Tibial artery (tissue), 4 donors: ENCODE results near the gene CYP4F2.
"Not testable (repeated sequence)": the region's sequence is repeated elsewhere in the genome, so short reads cannot be mapped to it uniquely, and the experiment has no call there.

Experiments
- DNase-seq, 2 donors: peaks; one replicate each; pipeline ENCODE4 v3.0.0-alpha.2; 2019
- H3K27ac ChIP-seq, 2 donors: fragments of 200-600 bp; sonication (generic) in 1 of 2; 1 replicate in 1 of 2; 2 replicates in 1 of 2; pipeline ENCODE4 v1.5.1; 2018 to 2019; ENCODE audit warnings: mild to moderate bottlenecking in 1 of 2
- H3K27me3 ChIP-seq, 2 donors: fragments of 200-600 bp; sonication (generic) in 1 of 2; one replicate each; pipeline versions ENCODE4 v1.5.1 to v1.6.0; 2016 to 2019
- H3K36me3 ChIP-seq, 3 donors: fragments of 200-600 bp; sonication (generic) in 2 of 3; one replicate each; pipeline ENCODE4 v1.5.1; 2016 to 2019; ENCODE audit warnings: mild to moderate bottlenecking in 2 of 3
- H3K4me1 ChIP-seq, 4 donors: fragments of 200-600 bp; sonication (generic) in 2 of 4; 1 replicate in 3 of 4; 2 replicates in 1 of 4; pipeline ENCODE4 v1.5.1; 2016 to 2019
- H3K4me3 ChIP-seq, 2 donors: fragments of 200-600 bp; sonication (generic) in 1 of 2; 1 replicate in 1 of 2; 2 replicates in 1 of 2; pipeline ENCODE4 v1.5.1; 2018 to 2019; ENCODE audit warnings: mild to moderate bottlenecking in 2 of 2
- H3K9me3 ChIP-seq, 3 donors: fragments of 200-600 bp; sonication (generic) in 1 of 3; one replicate each; pipeline ENCODE4 v1.5.1; 2016 to 2019
- intact Hi-C: fragments of 100-400 bp; cut with DNase I; formaldehyde crosslinking; loops from one replicate; pipeline ENCODE4 v1.15.0; 2023; ENCODE audit warnings: low total_unique reads
- TF ChIP-seq, protein P1 (sequence below), 2 experiments: fragments of 200-600 bp in 1 of 2; fragments of 450-650 bp in 1 of 2; IDR thresholded peaks; one replicate each; pipeline ENCODE4 v1.5.1; 2017 to 2019; ENCODE audit warnings: antibody characterized with exemption in 2 of 2, mild to moderate bottlenecking in 1 of 2, moderate library complexity in 1 of 2

CYP4F2 gene

DNA sequence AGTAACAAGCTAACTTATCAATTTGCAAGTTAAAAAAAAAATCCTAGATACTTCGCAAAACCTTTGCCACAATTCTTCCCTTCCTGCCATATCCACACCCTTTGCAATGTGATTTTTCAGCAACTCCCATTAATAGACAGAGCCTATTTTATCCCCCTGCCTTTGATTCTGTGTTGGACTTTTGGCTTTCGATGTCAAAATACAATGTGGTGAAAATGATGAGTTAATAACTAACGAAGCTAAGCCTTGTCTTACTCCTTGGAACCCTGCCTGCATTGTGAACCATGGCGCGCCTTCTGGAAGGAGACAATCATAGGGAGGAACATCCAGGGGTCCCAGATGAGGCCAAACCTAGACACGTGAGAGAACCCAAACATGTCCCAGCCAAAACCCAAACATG, 6.4 kb downstream of the CYP4F2 start:
- Histone ChIP-seq H3K27me3 (peaks cover 0 to 1% of the 10 kb centered on the region in 2 donors), H3K4me1 (no peaks in the 10 kb centered on the region), H3K9me3 (no peaks in the 10 kb centered on the region), H3K4me3 (no peak overlapping the region), H3K27ac (no peak overlapping the region), H3K36me3 (no peaks in the 10 kb centered on the region)
- intact Hi-C loops = no loop called here
- TF ChIP-seq, protein P1, sequence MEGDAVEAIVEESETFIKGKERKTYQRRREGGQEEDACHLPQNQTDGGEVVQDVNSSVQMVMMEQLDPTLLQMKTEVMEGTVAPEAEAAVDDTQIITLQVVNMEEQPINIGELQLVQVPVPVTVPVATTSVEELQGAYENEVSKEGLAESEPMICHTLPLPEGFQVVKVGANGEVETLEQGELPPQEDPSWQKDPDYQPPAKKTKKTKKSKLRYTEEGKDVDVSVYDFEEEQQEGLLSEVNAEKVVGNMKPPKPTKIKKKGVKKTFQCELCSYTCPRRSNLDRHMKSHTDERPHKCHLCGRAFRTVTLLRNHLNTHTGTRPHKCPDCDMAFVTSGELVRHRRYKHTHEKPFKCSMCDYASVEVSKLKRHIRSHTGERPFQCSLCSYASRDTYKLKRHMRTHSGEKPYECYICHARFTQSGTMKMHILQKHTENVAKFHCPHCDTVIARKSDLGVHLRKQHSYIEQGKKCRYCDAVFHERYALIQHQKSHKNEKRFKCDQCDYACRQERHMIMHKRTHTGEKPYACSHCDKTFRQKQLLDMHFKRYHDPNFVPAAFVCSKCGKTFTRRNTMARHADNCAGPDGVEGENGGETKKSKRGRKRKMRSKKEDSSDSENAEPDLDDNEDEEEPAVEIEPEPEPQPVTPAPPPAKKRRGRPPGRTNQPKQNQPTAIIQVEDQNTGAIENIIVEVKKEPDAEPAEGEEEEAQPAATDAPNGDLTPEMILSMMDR (IDR thresholded peaks at IDR 0.05) = no peak
- DNase-seq = no peak

DNA sequence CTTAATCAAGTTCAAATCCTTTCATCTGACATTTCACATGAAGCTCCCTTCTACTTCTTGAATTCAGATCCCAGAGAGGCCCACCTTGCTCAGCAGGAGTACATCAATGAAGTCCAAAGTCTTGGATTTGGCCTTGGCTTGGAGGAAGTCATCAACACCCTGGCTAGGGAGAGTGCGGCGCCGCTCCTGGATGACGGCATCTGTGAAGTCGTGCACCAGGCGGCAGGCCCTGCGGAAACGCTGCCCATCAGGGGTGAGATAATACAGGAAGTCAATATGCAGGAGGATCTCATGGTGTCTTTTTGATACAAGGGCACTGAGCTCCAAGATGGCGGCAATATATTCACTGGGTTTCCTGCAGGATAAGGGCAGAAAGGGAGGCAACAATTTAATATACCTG, 8.5 kb downstream of the CYP4F2 start:
- DNase-seq, intact Hi-C loops, H3K4me1 ChIP-seq, H3K4me3 ChIP-seq, H3K36me3 ChIP-seq, H3K27me3 ChIP-seq, H3K9me3 ChIP-seq, H3K27ac ChIP-seq: not testable (repeated sequence)

DNA sequence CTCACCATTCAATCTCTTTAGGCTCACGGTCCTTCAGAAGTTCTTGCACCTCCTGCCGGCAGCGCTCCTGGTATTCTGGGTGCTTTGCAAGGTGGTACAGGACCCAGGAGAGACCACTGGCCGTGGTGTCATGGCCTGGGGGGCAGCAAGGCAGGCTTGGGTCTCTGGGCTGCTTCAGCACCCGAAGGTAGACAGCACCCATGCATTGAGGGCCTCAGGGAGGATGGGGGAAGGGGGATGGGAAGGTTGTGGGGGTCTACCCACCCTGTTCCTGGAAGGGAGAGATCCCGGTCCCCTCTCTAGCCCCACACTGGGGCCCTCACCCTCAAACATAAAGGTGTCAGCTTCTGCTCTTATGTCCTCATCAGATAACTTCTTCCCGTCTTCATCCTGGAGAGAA, 12.0 kb downstream of the CYP4F2 start:
- Histone ChIP-seq H3K4me1 (no peaks in the 10 kb centered on the region), H3K9me3 (no peaks in the 10 kb centered on the region), H3K27me3 (peaks cover 0 to 16% of the 10 kb centered on the region in 2 donors), H3K4me3 (no peak overlapping the region), H3K36me3 (no peaks in the 10 kb centered on the region), H3K27ac (no peak overlapping the region)
- intact Hi-C loops = no loop called here
- TF ChIP-seq, protein P1 (IDR thresholded peaks at IDR 0.05) = no peak
- no peak for DNase-seq

DNA sequence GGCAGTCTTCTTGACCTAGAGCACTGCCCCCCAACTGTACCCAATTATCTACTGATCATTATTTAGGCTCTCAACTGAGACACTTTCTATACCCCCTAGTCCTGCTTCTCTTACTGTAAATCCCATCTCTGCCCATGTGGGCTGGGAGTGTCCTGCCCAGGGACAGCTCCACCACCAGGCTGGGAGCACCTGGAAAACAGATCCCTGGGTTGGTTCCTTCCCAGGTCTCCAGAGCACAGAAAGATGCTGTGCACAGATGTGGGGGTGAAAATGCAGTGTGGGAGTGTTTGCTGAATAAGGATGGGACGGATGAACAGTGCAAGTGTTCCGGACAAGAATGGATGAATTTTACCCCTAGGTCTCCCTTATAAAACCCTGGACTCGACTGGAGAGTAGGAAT, 12.7 kb downstream of the CYP4F2 start:
- intact Hi-C loops = no loop called here

DNA sequence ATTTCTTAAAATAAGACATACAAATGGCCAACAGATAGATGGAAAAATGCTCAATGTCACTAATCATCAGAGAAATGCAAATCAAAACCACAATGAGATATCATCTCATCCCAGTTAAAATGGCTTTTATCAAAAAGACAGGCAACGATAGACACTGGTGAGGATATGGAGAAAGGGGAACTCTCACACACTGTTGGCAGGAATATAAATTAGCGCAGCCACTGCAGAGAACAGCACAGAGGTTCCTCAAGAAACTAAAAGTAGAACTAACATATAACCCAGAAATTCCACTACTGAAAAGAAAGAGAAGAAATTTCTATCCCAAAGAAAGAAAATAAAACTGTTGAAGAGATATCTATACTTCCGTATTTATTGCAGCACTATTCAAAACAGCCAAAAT, 14.5 kb downstream of the CYP4F2 start:
- DNase-seq, intact Hi-C loops, H3K9me3 ChIP-seq, H3K36me3 ChIP-seq, H3K27ac ChIP-seq, H3K4me1 ChIP-seq, H3K4me3 ChIP-seq: not testable (repeated sequence)
- H3K27me3 ChIP-seq = peaks cover 0 to 31% of the 10 kb centered on the region in 2 donors

More for the DNA sequence above, 12.7 kb downstream of the CYP4F2 start:
- TF ChIP-seq, protein P1 (IDR thresholded peaks at IDR 0.05) = no peak
- Histone ChIP-seq H3K9me3 (no peaks in the 10 kb centered on the region), H3K27ac (no peak overlapping the region), H3K36me3 (no peaks in the 10 kb centered on the region), H3K27me3 (peaks cover 0 to 17% of the 10 kb centered on the region in 2 donors), H3K4me1 (no peaks in the 10 kb centered on the region), H3K4me3 (no peak overlapping the region)
- DNase-seq = no peak

DNA sequence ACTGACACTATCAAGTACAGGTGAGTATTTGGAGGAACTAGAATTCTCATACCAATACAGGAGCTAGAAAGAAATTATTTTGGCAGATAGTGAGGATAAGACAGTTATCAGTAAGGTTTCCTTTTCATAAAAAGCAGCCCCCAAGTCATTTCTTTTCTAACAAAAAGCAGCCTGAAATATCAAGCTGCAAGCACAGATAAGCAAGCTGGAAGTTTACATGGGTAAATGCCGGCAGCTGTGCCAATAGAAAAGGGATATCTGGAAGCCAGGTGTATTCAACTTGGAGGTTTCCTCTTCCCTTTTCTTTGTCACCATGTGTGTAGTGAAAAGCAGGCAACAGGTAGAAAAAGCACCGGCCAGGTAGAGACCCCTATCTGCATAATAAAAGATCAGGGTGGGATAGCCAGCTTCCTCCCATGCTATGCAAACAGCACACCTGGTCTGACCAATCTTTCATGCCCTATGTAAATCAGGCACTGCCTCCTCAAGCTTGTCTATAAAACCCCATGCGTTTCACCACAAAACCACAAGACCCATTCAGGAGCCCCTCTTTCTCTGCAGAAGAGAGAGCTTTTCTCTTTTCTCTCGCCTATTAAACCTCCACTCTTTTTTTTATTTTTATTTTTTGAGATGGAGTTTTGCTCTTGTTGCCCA, 22.9 kb downstream of the CYP4F2 start:
- no peak overlapping the region for H3K27ac ChIP-seq
- H3K9me3 ChIP-seq = no peaks in the 10 kb centered on the region
- no peaks in the 10 kb centered on the region for H3K4me1 ChIP-seq
- DNase-seq = no peak
- TF ChIP-seq, protein P1 (IDR thresholded peaks at IDR 0.05) = no peak
- H3K36me3 ChIP-seq = no peaks in the 10 kb centered on the region
- no peak overlapping the region for H3K4me3 ChIP-seq
- H3K27me3 ChIP-seq = peaks cover 0 to 58% of the 10 kb centered on the region in 2 donors
- intact Hi-C loops = loop anchor here (10.0 kb wide), 1 partner anchor 250 kb away; no protein-coding TSS in a partner anchor

DNA sequence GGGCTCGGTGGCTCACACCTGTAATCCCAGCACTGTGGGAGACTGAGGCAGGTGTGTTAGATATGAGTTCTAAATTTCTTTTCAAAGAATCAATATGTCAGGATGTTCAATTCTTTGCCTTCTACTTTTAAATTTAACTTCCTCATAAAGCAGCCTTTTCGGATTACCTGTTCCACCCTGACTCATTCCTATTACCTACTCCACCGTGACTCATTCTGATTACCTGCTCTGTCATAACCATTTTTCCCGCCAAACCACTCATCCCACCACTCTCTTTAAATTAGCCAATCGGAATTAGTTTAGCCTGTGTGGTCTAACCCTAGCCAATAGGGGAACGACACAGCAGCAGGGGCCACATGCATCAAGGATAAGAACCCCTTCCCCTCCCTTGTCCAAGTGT, 24.1 kb downstream of the CYP4F2 start:
- peaks cover 0 to 48% of the 10 kb centered on the region in 2 donors for H3K27me3 ChIP-seq
- not testable (repeated sequence) for H3K36me3 ChIP-seq, H3K4me1 ChIP-seq, DNase-seq, H3K4me3 ChIP-seq, H3K9me3 ChIP-seq, H3K27ac ChIP-seq
- intact Hi-C loops = loop anchor here (10.0 kb wide), 1 partner anchor 249 kb away; no protein-coding TSS in a partner anchor
